ENCODE measurements around the gene ANKRD13B.

ANKRD13B gene

DNA sequence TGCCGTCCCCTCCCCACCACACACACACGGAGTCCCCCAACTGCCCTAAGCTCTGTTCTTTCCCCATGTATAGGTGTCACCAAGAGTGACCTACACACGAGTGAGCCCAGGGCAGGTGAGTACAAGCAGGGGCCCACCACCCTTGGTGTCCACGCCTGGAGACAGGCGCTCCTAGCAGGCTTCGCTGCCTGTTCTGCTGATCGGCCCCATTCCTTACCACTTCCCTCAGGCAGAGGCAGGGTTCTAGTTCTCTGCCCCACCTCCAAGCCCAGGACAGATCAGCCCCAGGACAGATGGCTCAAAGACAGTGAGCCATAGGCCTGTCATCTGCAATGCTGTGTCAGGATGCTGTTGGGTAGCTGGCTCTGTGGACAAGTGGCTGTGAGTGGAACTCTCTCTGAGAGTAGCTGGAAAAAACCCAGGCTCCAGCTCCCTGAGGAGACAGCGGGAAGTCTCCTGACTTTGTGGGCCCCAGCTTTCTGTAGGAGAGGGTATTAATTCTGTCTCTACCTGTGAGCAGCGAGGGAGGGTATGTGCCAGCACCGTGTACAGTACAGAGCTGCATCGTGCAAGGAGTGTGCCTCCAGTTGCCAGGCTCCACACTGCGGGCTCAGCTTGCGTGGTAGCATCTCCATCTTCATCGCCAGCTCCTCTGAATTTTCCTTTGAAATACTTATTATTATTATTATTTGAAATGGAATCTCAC is 23.5 kb upstream of the ANKRD13B start:
- H3K36me3 ChIP-seq (ENCODE audit: control insufficient read depth in 1 of 2, insufficient read depth in 2 of 2, low read depth in 1 of 2, low read length in 2 of 2), result peaks cover 32 to 33% of the 10 kb centered on the region in 2 experiments
- H3K23ac ChIP-seq (ENCODE audit: low read length in 2 of 2), result peak overlapping the region in 1 of 2 experiments; percentile 56
- H4K8ac ChIP-seq (ENCODE audit: low read length), result no peak overlapping the region
- H2BK5ac ChIP-seq (ENCODE audit: low read depth, low read length, poor library complexity, severe bottlenecking), result no peak overlapping the region
- peak overlapping the region in 1 of 2 experiments; percentile 76 for H2BK12ac ChIP-seq (ENCODE audit: low read length in 2 of 2)
- WGBS, result 65% methylated on average over 7 of the region's 14 CpGs
- H3K4me1 ChIP-seq (ENCODE audit: control insufficient read depth, insufficient read depth, low read depth, low read length), result peaks cover 39% of the 10 kb centered on the region
- peak overlapping the region in 1 of 2 experiments; percentile 91 for H3K18ac ChIP-seq (ENCODE audit: low read depth in 1 of 2, low read length in 2 of 2)
- H2AK5ac ChIP-seq (ENCODE audit: low read length, severe bottlenecking), result no peak overlapping the region
- no peak overlapping the region for H4K91ac ChIP-seq (ENCODE audit: low read length)
- H3K9ac ChIP-seq (ENCODE audit: low read length), result peak overlapping the region; percentile 86
- peak overlapping the region; percentile 85 for H3K4me2 ChIP-seq (ENCODE audit: low read length, poor library complexity, severe bottlenecking)
- H3K79me1 ChIP-seq (replicated peaks; ENCODE audit: low read length, poor library complexity, severe bottlenecking), result peaks cover 19% of the 10 kb centered on the region
- H3K27me3 ChIP-seq (ENCODE audit: control insufficient read depth in 1 of 2, insufficient read depth in 1 of 2, low read length in 2 of 2), result no peaks in the 10 kb centered on the region
- peak overlapping the region; percentile 79 for H3K27ac ChIP-seq (ENCODE audit: low read length, poor library complexity, severe bottlenecking)
- peak overlapping the region; percentile 72 for H2AFZ ChIP-seq (ENCODE audit: low read depth, low read length)
- H3K14ac ChIP-seq (ENCODE audit: low read length in 2 of 2), result peak overlapping the region in 1 of 2 experiments; percentile 94
- no peak overlapping the region for H2BK120ac ChIP-seq (ENCODE audit: low read depth, low read length)
- no peak overlapping the region for H2BK15ac ChIP-seq (ENCODE audit: low read depth, poor library complexity, severe bottlenecking)
- H3K9me3 ChIP-seq (ENCODE audit: control insufficient read depth, low read length), result no peaks in the 10 kb centered on the region
- peak; percentile 43 for DNase-seq
- peak overlapping the region; percentile 75 to 88 for H3K4me3 ChIP-seq (ENCODE audit: insufficient read depth in 1 of 2, low read depth in 1 of 2, low read length in 2 of 2)
- peak overlapping the region in 1 of 2 experiments; percentile 96 for H3K4ac ChIP-seq (ENCODE audit: low read depth in 1 of 2, low read length in 2 of 2)

DNA sequence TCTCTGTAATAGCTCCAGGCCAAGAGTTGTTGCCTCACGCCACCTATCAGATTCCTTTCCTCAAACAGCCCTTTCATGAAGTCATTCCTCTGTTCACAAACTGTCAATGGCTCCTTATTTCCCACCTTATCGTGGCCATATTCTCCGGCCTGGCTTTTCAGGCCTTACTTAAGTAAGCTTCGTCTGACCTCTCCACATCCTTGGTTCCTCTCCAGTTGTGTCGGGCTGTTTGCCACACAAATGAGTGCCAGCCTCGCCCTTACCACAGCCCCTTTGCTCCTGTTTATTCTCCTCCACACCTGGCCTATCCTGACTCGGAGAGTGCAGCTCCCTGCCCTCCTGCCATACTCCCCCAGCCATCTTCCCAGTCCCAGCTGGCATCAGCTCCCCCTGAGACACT is 22.4 kb upstream of the ANKRD13B start:
- Histone ChIP-seq H3K4me2 (ENCODE audit: low read length, poor library complexity, severe bottlenecking) (no peak overlapping the region), H2AFZ (ENCODE audit: low read depth, low read length) (no peak overlapping the region), H3K27me3 (ENCODE audit: control insufficient read depth in 1 of 2, insufficient read depth in 1 of 2, low read length in 2 of 2) (no peaks in the 10 kb centered on the region), H4K8ac (ENCODE audit: low read length) (no peak overlapping the region), H3K9me3 (ENCODE audit: control insufficient read depth, low read length) (no peaks in the 10 kb centered on the region), H2BK15ac (ENCODE audit: low read depth, poor library complexity, severe bottlenecking) (no peak overlapping the region), H2BK120ac (ENCODE audit: low read depth, low read length) (no peak overlapping the region), H3K23ac (ENCODE audit: low read length in 2 of 2) (no peak overlapping the region), H3K18ac (ENCODE audit: low read depth in 1 of 2, low read length in 2 of 2) (no peak overlapping the region), H4K91ac (ENCODE audit: low read length) (no peak overlapping the region), H3K9ac (ENCODE audit: low read length) (no peak overlapping the region), H3K14ac (ENCODE audit: low read length in 2 of 2) (no peak overlapping the region), H3K4me3 (ENCODE audit: insufficient read depth in 1 of 2, low read depth in 1 of 2, low read length in 2 of 2) (no peak overlapping the region), H3K79me1 (replicated peaks; ENCODE audit: low read length, poor library complexity, severe bottlenecking) (peaks cover 17% of the 10 kb centered on the region), H3K4me1 (ENCODE audit: control insufficient read depth, insufficient read depth, low read depth, low read length) (peaks cover 41% of the 10 kb centered on the region), H3K36me3 (ENCODE audit: control insufficient read depth in 1 of 2, insufficient read depth in 2 of 2, low read depth in 1 of 2, low read length in 2 of 2) (peaks cover 43 to 44% of the 10 kb centered on the region in 2 experiments), H2AK5ac (ENCODE audit: low read length, severe bottlenecking) (no peak overlapping the region), H2BK5ac (ENCODE audit: low read depth, low read length, poor library complexity, severe bottlenecking) (no peak overlapping the region), H3K27ac (ENCODE audit: low read length, poor library complexity, severe bottlenecking) (no peak overlapping the region), H3K4ac (ENCODE audit: low read depth in 1 of 2, low read length in 2 of 2) (no peak overlapping the region), H2BK12ac (ENCODE audit: low read length in 2 of 2) (peak overlapping the region in 1 of 2 experiments; percentile 27)
- 93% methylated on average over 7 of the region's 7 CpGs for WGBS
- no peak for DNase-seq

DNA sequence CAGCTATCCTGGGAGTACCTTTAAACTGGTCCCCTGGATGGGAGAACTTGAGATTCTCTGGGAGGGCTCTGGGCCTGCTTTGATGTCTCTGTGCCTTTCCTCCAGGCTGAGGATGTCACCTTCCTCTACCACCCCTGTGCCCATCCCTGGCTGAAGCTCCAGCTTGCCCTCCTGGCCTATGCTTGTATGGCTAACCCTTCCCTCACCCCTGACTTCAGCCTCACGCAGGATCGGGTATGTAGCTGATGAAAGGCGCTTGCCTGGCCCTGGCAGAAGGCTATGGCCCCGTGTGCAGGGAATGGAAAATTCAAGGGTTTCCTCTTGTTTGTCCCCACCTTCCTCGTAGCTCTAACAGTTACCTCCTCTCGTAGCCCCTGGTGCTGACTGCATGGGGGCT is 21.4 kb upstream of the ANKRD13B start:
- Histone ChIP-seq H4K91ac (ENCODE audit: low read length) (no peak overlapping the region), H2BK5ac (ENCODE audit: low read depth, low read length, poor library complexity, severe bottlenecking) (no peak overlapping the region), H3K36me3 (ENCODE audit: control insufficient read depth in 1 of 2, insufficient read depth in 2 of 2, low read depth in 1 of 2, low read length in 2 of 2) (peaks cover 53% of the 10 kb centered on the region in 2 experiments), H2BK15ac (ENCODE audit: low read depth, poor library complexity, severe bottlenecking) (no peak overlapping the region), H3K27me3 (ENCODE audit: control insufficient read depth in 1 of 2, insufficient read depth in 1 of 2, low read length in 2 of 2) (no peaks in the 10 kb centered on the region), H3K9me3 (ENCODE audit: control insufficient read depth, low read length) (no peaks in the 10 kb centered on the region), H3K14ac (ENCODE audit: low read length in 2 of 2) (no peak overlapping the region), H2AK5ac (ENCODE audit: low read length, severe bottlenecking) (no peak overlapping the region), H3K79me1 (replicated peaks; ENCODE audit: low read length, poor library complexity, severe bottlenecking) (peaks cover 14% of the 10 kb centered on the region), H3K4me3 (ENCODE audit: insufficient read depth in 1 of 2, low read depth in 1 of 2, low read length in 2 of 2) (no peak overlapping the region), H2BK120ac (ENCODE audit: low read depth, low read length) (no peak overlapping the region), H3K23ac (ENCODE audit: low read length in 2 of 2) (no peak overlapping the region), H3K4me2 (ENCODE audit: low read length, poor library complexity, severe bottlenecking) (no peak overlapping the region), H3K18ac (ENCODE audit: low read depth in 1 of 2, low read length in 2 of 2) (no peak overlapping the region), H2AFZ (ENCODE audit: low read depth, low read length) (no peak overlapping the region), H2BK12ac (ENCODE audit: low read length in 2 of 2) (no peak overlapping the region), H3K4ac (ENCODE audit: low read depth in 1 of 2, low read length in 2 of 2) (no peak overlapping the region), H3K27ac (ENCODE audit: low read length, poor library complexity, severe bottlenecking) (no peak overlapping the region), H3K4me1 (ENCODE audit: control insufficient read depth, insufficient read depth, low read depth, low read length) (peaks cover 31% of the 10 kb centered on the region), H4K8ac (ENCODE audit: low read length) (no peak overlapping the region), H3K9ac (ENCODE audit: low read length) (no peak overlapping the region)
- no peak for DNase-seq
- WGBS, result 97% methylated on average over 6 of the region's 6 CpGs

DNA sequence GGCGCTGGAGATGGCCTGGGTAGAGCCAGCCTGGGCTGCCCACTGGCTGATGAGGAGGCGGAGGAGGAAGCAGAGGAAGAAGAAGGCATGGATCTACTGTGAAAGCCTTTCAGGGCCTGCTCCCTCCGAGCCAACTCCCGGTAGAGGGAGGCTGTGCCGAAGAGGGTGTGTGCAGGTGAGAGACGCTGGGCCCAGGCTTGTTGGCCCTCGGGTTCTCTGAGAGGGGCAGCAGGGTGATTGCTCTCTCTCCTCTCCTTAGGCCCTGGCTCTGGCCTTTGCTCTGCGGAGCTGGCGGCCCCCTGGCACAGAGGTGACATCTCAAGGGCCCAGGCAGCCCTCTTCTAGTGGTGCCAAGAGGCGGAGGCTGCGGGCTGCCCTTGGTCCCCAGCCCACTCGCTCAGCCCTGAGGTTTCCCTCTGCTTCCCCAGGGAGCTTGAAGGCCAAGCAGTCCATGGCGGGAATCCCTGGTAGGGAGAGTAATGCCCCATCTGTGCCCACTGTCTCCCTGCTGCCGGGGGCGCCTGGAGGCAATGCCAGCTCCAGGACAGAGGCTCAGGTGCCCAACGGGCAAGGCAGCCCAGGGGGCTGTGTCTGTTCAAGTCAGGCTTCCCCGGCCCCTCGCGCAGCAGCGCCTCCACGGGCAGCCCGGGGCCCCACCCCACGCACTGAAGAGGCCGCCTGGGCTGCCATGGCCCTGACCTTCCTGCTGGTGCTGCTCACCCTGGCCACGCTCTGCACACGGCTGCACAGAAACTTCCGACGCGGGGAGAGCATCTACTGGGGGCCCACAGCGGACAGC is 20.9 kb upstream of the ANKRD13B start:
- Histone ChIP-seq H3K27ac (ENCODE audit: low read length, poor library complexity, severe bottlenecking) (no peak overlapping the region), H2BK120ac (ENCODE audit: low read depth, low read length) (no peak overlapping the region), H3K9me3 (ENCODE audit: control insufficient read depth, low read length) (no peaks in the 10 kb centered on the region), H3K4ac (ENCODE audit: low read depth in 1 of 2, low read length in 2 of 2) (peak overlapping the region in 1 of 2 experiments; percentile 21), H2AK5ac (ENCODE audit: low read length, severe bottlenecking) (peak overlapping the region; percentile 21), H3K4me3 (ENCODE audit: insufficient read depth in 1 of 2, low read depth in 1 of 2, low read length in 2 of 2) (peak overlapping the region in 1 of 2 experiments; percentile 23), H3K36me3 (ENCODE audit: control insufficient read depth in 1 of 2, insufficient read depth in 2 of 2, low read depth in 1 of 2, low read length in 2 of 2) (peaks cover 59% of the 10 kb centered on the region in 2 experiments), H2BK15ac (ENCODE audit: low read depth, poor library complexity, severe bottlenecking) (no peak overlapping the region), H3K4me1 (ENCODE audit: control insufficient read depth, insufficient read depth, low read depth, low read length) (peaks cover 29% of the 10 kb centered on the region), H3K18ac (ENCODE audit: low read depth in 1 of 2, low read length in 2 of 2) (peak overlapping the region; percentile 67 to 81), H3K27me3 (ENCODE audit: control insufficient read depth in 1 of 2, insufficient read depth in 1 of 2, low read length in 2 of 2) (no peaks in the 10 kb centered on the region), H3K79me1 (replicated peaks; ENCODE audit: low read length, poor library complexity, severe bottlenecking) (peaks cover 17% of the 10 kb centered on the region), H2BK12ac (ENCODE audit: low read length in 2 of 2) (peak overlapping the region in 1 of 2 experiments; percentile 34), H4K91ac (ENCODE audit: low read length) (peak overlapping the region; percentile 64), H3K9ac (ENCODE audit: low read length) (peak overlapping the region; percentile 26), H2AFZ (ENCODE audit: low read depth, low read length) (no peak overlapping the region), H2BK5ac (ENCODE audit: low read depth, low read length, poor library complexity, severe bottlenecking) (no peak overlapping the region), H4K8ac (ENCODE audit: low read length) (peak overlapping the region; percentile 87), H3K23ac (ENCODE audit: low read length in 2 of 2) (no peak overlapping the region), H3K14ac (ENCODE audit: low read length in 2 of 2) (no peak overlapping the region), H3K4me2 (ENCODE audit: low read length, poor library complexity, severe bottlenecking) (peak overlapping the region; percentile 57)
- WGBS, result 69% methylated on average over 26 of the region's 30 CpGs
- DNase-seq, result no peak
